ENCODE measurements around the gene UBE2V1. TPM values are rescaled to one million over a fixed set of nuclear protein-coding genes. Genes with fewer than 3 reads are reported as not detected.

The UBE2V1 gene
- total and polyA plus RNA-seq, 2 of the 13 experiments (the other 11 are each of a cell fraction or from before 2014, with no cell fraction given), result 81.3 to 132 TPM

DNA sequence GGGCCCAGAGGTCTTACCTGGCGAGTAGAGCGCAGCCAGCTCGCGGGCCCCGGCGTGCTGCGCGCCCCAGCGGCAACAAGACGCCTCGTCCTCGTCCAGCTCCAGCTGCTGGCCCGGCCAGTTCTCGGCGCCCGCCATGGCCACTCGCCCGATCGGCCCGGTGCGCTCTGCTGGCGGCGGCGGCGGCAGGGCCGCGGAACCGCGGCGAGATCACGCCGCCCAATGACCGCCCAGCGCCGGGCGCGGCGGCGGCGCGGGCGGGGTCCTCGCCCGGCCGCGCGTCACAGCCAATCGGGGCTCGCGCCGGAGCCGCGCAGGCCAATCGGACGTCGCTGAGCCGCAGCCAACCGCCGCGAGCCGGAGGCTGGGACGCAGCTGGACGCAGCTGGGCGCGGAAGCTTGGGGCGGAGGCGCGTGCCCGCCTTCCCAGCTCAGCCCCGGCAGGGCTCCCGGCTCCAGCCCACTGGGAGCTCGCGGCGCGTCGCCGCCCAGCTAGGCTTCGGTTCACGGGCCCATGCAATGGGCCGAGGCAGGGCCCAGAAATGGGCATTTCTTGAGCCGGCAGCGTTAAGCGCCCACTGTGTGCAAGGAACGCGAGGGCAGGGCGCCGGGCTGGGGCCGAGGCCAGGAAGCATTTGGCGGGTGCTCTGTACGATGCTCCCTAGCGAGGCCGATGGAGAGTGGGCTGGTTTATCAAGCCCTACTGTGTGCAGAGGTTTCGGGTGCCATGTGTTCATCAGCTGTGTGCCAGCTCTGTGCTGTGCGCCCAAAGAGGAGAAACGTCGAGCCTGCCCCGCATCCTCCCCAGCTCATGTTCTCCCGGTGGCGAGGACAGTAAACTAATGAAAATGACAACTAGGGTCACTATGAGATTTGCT lies 40.8 kb upstream of the UBE2V1 start, which contains the start of gene PEDS1 (continued):
- TF ChIP-seq PPARG (CRISPR knock-in tag; conservative IDR thresholded peaks at IDR 0.05) (no peak; the same call in none of the 2 replicates), PCBP1 (IDR thresholded peaks at IDR 0.05; ENCODE audit: borderline replicate concordance, low read depth, low read length) (no peak), CC2D1A (CRISPR knock-in tag; IDR thresholded peaks at IDR 0.05) (no peak; the same call in 1 of the 2 replicates), ZNF772 (CRISPR knock-in tag; IDR thresholded peaks at IDR 0.05) (peak; percentile 99), ZNF225 (CRISPR knock-in tag; IDR thresholded peaks at IDR 0.05) (peak; percentile 95), ZNF552 (CRISPR knock-in tag; IDR thresholded peaks at IDR 0.05; ENCODE audit: borderline replicate concordance) (peak; percentile 3; the same call in 1 of the 2 replicates), ZNF768 (CRISPR knock-in tag; IDR thresholded peaks at IDR 0.05) (peak; percentile 84), ELF1 (CRISPR knock-in tag; IDR thresholded peaks at IDR 0.05) (peak; percentile 54; the same call in 1 of the 2 replicates), ZNF567 (CRISPR knock-in tag; IDR thresholded peaks at IDR 0.05; ENCODE audit: borderline replicate concordance) (peak; percentile 90; the same call in 1 of the 2 replicates), ZNF615 (CRISPR knock-in tag; IDR thresholded peaks at IDR 0.05; ENCODE audit: borderline replicate concordance) (no peak), ETV6 (CRISPR knock-in tag; conservative IDR thresholded peaks at IDR 0.05) (peak; percentile 26), SOX13 (IDR thresholded peaks at IDR 0.05) (no peak), SOX13 (CRISPR knock-in tag; conservative IDR thresholded peaks at IDR 0.05 in 1 of 2, IDR thresholded peaks at IDR 0.05 in 1 of 2) (peak in 1 of 2 experiments; percentile 41; a peak in 1 of 4 replicates), ZEB1 (IDR thresholded peaks at IDR 0.05; ENCODE audit: insufficient replicate concordance, low read depth) (no peak), ZSCAN9 (CRISPR knock-in tag; IDR thresholded peaks at IDR 0.05; ENCODE audit: borderline replicate concordance) (peak; percentile 95; the same call in 1 of the 2 replicates)
- TF ChIP-seq, protein P1, sequence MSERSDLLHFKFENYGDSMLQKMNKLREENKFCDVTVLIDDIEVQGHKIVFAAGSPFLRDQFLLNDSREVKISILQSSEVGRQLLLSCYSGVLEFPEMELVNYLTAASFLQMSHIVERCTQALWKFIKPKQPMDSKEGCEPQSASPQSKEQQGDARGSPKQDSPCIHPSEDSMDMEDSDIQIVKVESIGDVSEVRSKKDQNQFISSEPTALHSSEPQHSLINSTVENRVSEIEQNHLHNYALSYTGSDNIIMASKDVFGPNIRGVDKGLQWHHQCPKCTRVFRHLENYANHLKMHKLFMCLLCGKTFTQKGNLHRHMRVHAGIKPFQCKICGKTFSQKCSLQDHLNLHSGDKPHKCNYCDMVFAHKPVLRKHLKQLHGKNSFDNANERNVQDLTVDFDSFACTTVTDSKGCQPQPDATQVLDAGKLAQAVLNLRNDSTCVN (CRISPR knock-in tag; IDR thresholded peaks at IDR 0.05; ENCODE audit: borderline replicate concordance), result peak; percentile 72; the same call in 1 of the 2 replicates
- TF ChIP-seq, protein P2, sequence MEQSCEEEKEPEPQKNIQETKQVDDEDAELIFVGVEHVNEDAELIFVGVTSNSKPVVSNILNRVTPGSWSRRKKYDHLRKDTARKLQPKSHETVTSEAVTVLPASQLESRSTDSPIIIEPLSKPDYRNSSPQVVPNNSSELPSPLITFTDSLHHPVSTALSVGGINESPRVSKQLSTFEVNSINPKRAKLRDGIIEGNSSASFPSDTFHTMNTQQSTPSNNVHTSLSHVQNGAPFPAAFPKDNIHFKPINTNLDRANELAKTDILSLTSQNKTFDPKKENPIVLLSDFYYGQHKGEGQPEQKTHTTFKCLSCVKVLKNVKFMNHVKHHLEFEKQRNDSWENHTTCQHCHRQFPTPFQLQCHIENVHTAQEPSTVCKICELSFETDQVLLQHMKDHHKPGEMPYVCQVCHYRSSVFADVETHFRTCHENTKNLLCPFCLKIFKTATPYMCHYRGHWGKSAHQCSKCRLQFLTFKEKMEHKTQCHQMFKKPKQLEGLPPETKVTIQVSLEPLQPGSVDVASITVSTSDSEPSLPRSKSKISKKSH (CRISPR knock-in tag; IDR thresholded peaks at IDR 0.05; ENCODE audit: borderline replicate concordance), result peak; percentile 91
- TF ChIP-seq, protein P3, sequence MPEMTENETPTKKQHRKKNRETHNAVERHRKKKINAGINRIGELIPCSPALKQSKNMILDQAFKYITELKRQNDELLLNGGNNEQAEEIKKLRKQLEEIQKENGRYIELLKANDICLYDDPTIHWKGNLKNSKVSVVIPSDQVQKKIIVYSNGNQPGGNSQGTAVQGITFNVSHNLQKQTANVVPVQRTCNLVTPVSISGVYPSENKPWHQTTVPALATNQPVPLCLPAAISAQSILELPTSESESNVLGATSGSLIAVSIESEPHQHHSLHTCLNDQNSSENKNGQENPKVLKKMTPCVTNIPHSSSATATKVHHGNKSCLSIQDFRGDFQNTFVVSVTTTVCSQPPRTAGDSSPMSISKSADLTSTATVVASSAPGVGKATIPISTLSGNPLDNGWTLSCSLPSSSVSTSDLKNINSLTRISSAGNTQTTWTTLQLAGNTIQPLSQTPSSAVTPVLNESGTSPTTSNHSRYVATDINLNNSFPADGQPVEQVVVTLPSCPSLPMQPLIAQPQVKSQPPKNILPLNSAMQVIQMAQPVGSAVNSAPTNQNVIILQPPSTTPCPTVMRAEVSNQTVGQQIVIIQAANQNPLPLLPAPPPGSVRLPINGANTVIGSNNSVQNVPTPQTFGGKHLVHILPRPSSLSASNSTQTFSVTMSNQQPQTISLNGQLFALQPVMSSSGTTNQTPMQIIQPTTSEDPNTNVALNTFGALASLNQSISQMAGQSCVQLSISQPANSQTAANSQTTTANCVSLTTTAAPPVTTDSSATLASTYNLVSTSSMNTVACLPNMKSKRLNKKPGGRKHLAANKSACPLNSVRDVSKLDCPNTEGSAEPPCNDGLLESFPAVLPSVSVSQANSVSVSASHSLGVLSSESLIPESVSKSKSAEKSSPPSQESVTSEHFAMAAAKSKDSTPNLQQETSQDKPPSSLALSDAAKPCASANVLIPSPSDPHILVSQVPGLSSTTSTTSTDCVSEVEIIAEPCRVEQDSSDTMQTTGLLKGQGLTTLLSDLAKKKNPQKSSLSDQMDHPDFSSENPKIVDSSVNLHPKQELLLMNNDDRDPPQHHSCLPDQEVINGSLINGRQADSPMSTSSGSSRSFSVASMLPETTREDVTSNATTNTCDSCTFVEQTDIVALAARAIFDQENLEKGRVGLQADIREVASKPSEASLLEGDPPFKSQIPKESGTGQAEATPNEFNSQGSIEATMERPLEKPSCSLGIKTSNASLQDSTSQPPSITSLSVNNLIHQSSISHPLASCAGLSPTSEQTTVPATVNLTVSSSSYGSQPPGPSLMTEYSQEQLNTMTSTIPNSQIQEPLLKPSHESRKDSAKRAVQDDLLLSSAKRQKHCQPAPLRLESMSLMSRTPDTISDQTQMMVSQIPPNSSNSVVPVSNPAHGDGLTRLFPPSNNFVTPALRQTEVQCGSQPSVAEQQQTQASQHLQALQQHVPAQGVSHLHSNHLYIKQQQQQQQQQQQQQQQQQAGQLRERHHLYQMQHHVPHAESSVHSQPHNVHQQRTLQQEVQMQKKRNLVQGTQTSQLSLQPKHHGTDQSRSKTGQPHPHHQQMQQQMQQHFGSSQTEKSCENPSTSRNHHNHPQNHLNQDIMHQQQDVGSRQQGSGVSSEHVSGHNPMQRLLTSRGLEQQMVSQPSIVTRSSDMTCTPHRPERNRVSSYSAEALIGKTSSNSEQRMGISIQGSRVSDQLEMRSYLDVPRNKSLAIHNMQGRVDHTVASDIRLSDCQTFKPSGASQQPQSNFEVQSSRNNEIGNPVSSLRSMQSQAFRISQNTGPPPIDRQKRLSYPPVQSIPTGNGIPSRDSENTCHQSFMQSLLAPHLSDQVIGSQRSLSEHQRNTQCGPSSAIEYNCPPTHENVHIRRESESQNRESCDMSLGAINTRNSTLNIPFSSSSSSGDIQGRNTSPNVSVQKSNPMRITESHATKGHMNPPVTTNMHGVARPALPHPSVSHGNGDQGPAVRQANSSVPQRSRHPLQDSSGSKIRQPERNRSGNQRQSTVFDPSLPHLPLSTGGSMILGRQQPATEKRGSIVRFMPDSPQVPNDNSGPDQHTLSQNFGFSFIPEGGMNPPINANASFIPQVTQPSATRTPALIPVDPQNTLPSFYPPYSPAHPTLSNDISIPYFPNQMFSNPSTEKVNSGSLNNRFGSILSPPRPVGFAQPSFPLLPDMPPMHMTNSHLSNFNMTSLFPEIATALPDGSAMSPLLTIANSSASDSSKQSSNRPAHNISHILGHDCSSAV (CRISPR knock-in tag; IDR thresholded peaks at IDR 0.05; ENCODE audit: borderline replicate concordance), result peak; percentile 36; the same call in 1 of the 2 replicates
